Smooth muscle cell (in vitro differentiated cells): ENCODE measurements around the gene ZKSCAN1. TPM values are rescaled to one million over a fixed set of nuclear protein-coding genes. Genes with fewer than 3 reads are reported as not detected.
"Not testable (repeated sequence)": the region's sequence is repeated elsewhere in the genome, so short reads cannot be mapped to it uniquely, and the experiment has no call there.

Experiments
- DNase-seq: peaks from one replicate; lab custom pipeline; 2025; ENCODE audit not compliant: unreplicated experiment; lab: John Stamatoyannopoulos, UW
- H2AFZ ChIP-seq: fragments of 200-600 bp; sonication (generic); 2 replicates; pipeline ENCODE4 v1.6.0; 2016; ENCODE audit warnings: antibody characterized with exemption, low read depth, mild to moderate bottlenecking
- H3F3A ChIP-seq: fragments of 200-600 bp; sonication (generic); 2 replicates; pipeline ENCODE4 v1.6.0; 2017; ENCODE audit warnings: antibody characterized with exemption, low read depth
- H3K27ac ChIP-seq: fragments of 200-600 bp; sonication (generic); 2 replicates; pipeline ENCODE4 v1.5.1; 2016; ENCODE audit warnings: low read depth, mild to moderate bottlenecking
- H3K27me3 ChIP-seq: fragments of 200-600 bp; sonication (generic); 2 replicates; pipeline ENCODE4 v1.6.1; 2016; ENCODE audit warnings: low read depth, mild to moderate bottlenecking
- H3K36me3 ChIP-seq: fragments of 200-600 bp; sonication (generic); 2 replicates; pipeline ENCODE4 v1.5.1; 2016; ENCODE audit warnings: low read depth
- H3K4me1 ChIP-seq: fragments of 200-600 bp; sonication (generic); 2 replicates; pipeline ENCODE4 v1.5.1; 2016; ENCODE audit warnings: low read depth
- H3K4me2 ChIP-seq: fragments of 200-600 bp; sonication (generic); 2 replicates; pipeline ENCODE4 v1.6.0; 2016; ENCODE audit warnings: mild to moderate bottlenecking
- H3K4me3 ChIP-seq: fragments of 200-600 bp; sonication (generic); 2 replicates; pipeline ENCODE4 v1.5.1; 2016; ENCODE audit warnings: mild to moderate bottlenecking
- H3K79me2 ChIP-seq: fragments of 200-600 bp; sonication (generic); 2 replicates; pipeline ENCODE4 v1.6.0; 2016; ENCODE audit warnings: low read depth, mild to moderate bottlenecking
- H3K9ac ChIP-seq: fragments of 200-600 bp; sonication (generic); 2 replicates; pipeline ENCODE4 v1.6.0; 2016; ENCODE audit warnings: low read depth
- H3K9me3 ChIP-seq: fragments of 200-600 bp; sonication (generic); replicated peaks from 2 replicates; pipeline ENCODE4 v1.5.1; 2016; ENCODE audit warnings: low read depth
- H4K20me1 ChIP-seq: fragments of 200-600 bp; sonication (generic); 2 replicates; pipeline ENCODE4 v1.6.0; 2016; ENCODE audit warnings: low read depth
- WGBS: methylation state at CpG from one replicate; pipeline ENCODE4 v1.1.7; 2016; ENCODE audit warnings: low lambda C conversion rate; 5-methylcytosine and 5-hydroxymethylcytosine counted together
- polyA plus RNA-seq: library from polyadenylated mRNA; unstranded; fragments of >200 nt; fragmentation: Nextera tagmentation; extraction: Ambion mirVana; gene quantifications from 2 replicates; pipeline ENCODE4 v1.2.1, GENCODE V29; 2016
- total RNA-seq: library from RNA; depleted of rRNA; stranded (reverse); fragments of >200 nt; gene quantifications from 2 replicates; pipeline ENCODE4 v1.2.3, GENCODE V29; 2014
- TF ChIP-seq, protein P1 (sequence below): fragments of 200-600 bp; sonication (generic); IDR thresholded peaks from 2 replicates; pipeline ENCODE4 v1.5.1; 2017; ENCODE audit warnings: borderline replicate concordance, mild to moderate bottlenecking, antibody characterized with exemption; ENCODE audit not compliant: insufficient read depth, poor library complexity, severe bottlenecking

Gene ZKSCAN1
- 32.2 and 43.9 TPM in 2 replicates for total RNA-seq
- polyA plus RNA-seq, result 25.4 and 26.0 TPM in 2 replicates

DNA sequence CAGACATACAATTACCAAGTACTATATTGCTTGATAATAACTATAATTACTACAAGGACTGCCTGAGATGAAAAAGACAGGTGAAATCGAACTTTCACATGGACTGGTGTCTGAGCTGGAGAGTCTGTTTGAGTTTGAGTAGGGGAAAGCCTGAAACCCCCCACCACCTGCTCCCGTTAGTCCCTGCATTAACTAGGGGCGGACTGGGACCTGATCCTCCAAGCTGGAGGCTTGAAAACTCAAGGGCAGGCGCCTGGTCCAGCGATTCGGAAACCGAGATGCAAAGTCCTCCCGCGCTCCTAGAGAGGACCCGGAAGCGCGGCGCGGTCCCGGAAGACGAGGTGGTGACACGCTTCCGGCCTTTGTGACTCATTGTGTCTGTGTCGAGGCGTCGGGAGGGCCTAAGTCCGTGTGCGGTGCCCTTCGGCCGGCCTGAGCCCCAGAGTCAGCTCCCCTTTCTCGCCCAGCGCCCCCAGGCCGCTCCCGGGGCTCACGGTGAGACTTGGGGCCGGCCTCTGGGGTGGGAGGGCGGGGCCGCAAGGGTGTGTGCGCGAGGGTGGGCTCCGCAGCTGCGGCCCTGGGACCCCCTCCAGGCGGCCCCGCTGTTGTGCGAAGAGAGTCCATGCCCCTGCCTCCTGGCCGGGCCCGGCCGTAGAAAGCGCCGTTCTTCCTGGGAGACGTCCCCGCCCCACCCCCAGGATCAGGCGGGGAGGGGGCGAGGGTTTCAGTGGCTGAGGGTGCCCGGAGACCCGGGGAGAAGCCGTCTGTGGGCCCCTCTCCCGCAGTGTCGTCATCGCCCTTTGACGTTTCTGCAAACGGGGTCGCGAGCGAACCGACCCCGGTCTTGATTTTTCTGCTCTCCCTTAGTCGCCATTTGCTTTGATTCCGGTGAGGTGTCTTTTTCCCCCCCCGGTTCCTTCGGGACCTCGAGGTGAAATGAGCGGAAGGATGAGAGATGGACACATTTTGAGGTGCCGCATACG is at the start of gene ZKSCAN1:
ZKSCAN1 (plus strand) TSS at position 365 of the 983 bp plus-strand sequence. CDS start 7,911 bp downstream, outside the sequence.
- Histone ChIP-seq H3K4me3 (peak within 1 kb of the TSS; percentile 94), H3K27me3 (no peaks in the 10 kb centered on the region), H3F3A (no peaks in the 10 kb centered on the region), H3K4me1 (peaks cover 10% of the 10 kb centered on the region), H3K9me3 (no peaks in the 10 kb centered on the region), H3K9ac (peak within 1 kb of the TSS; percentile 100), H3K36me3 (no peaks in the 10 kb centered on the region), H2AFZ (peak within 1 kb of the TSS; percentile 96), H3K4me2 (peak within 1 kb of the TSS; percentile 97), H4K20me1 (peaks cover 36% of the 10 kb centered on the region), H3K27ac (peak within 1 kb of the TSS; percentile 98), H3K79me2 (peaks cover 52% of the 10 kb centered on the region)
- TF ChIP-seq, protein P1, sequence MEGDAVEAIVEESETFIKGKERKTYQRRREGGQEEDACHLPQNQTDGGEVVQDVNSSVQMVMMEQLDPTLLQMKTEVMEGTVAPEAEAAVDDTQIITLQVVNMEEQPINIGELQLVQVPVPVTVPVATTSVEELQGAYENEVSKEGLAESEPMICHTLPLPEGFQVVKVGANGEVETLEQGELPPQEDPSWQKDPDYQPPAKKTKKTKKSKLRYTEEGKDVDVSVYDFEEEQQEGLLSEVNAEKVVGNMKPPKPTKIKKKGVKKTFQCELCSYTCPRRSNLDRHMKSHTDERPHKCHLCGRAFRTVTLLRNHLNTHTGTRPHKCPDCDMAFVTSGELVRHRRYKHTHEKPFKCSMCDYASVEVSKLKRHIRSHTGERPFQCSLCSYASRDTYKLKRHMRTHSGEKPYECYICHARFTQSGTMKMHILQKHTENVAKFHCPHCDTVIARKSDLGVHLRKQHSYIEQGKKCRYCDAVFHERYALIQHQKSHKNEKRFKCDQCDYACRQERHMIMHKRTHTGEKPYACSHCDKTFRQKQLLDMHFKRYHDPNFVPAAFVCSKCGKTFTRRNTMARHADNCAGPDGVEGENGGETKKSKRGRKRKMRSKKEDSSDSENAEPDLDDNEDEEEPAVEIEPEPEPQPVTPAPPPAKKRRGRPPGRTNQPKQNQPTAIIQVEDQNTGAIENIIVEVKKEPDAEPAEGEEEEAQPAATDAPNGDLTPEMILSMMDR, result no peak
- DNase-seq, result peak; percentile 48
- 3% methylated on average over 58 of the region's 70 CpGs for WGBS

DNA sequence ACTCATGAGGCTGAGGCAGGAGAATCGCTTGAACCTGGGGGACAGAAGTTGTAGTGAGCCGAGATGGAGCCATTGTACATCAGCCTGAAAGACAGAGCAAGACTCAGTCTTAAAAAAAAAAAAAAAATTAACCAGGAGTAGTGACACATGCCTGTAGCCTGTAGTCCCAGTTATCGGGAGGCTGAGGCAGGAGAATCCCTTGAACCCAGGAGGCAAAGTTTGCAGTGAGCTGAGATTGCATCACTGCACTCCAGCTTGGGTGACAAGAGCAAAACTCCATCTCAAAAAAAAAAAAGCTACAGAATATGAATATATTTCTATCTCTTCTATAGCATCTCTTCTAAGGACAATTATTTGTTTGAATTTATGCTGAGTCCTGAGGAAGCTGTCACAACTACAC is 46.1 kb upstream of the ZKSCAN1 start:
- no peak overlapping the region for H3K9ac ChIP-seq
- H3K27me3 ChIP-seq, result peaks cover 4% of the 10 kb centered on the region
- no peaks in the 10 kb centered on the region for H3F3A ChIP-seq
- no peaks in the 10 kb centered on the region for H4K20me1 ChIP-seq
- no peak overlapping the region for H3K4me2 ChIP-seq
- no peak overlapping the region for H3K4me3 ChIP-seq
- no peak for DNase-seq
- no peaks in the 10 kb centered on the region for H3K36me3 ChIP-seq
- H3K9me3 ChIP-seq, result no peaks in the 10 kb centered on the region
- 94% methylated on average over 3 of the region's 3 CpGs for WGBS
- H3K79me2 ChIP-seq, result no peaks in the 10 kb centered on the region
- no peak overlapping the region for H2AFZ ChIP-seq
- H3K4me1 ChIP-seq, result no peaks in the 10 kb centered on the region
- no peak overlapping the region for H3K27ac ChIP-seq
- TF ChIP-seq, protein P1, result no peak

DNA sequence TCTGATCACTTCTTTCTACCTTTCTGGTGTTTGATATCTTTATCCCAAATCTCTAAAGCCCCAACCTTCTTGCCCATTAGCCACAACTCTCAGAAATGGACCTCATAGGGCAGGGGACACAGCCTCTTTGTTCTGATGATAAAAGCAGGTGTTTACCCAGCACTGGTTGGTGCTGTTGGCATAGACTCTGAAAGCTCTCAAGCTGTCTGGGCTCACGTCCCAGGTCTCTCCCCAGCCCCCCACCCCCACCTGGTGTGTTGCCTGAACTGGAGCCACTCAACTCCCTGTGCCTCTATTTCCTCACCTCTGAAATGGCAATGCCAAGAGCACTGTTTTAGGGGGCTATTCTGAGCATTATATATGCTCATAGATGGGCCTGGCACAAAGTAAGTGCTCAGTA is 45.6 kb upstream of the ZKSCAN1 start:
- not testable (repeated sequence) for H3K4me3 ChIP-seq, H3F3A ChIP-seq, H3K36me3 ChIP-seq, H3K27me3 ChIP-seq, H3K79me2 ChIP-seq, DNase-seq, H3K9me3 ChIP-seq, H4K20me1 ChIP-seq, H3K4me1 ChIP-seq, H3K9ac ChIP-seq, H2AFZ ChIP-seq, H3K4me2 ChIP-seq, H3K27ac ChIP-seq
- WGBS, result 56% methylated on average over 1 of the region's 1 CpG

DNA sequence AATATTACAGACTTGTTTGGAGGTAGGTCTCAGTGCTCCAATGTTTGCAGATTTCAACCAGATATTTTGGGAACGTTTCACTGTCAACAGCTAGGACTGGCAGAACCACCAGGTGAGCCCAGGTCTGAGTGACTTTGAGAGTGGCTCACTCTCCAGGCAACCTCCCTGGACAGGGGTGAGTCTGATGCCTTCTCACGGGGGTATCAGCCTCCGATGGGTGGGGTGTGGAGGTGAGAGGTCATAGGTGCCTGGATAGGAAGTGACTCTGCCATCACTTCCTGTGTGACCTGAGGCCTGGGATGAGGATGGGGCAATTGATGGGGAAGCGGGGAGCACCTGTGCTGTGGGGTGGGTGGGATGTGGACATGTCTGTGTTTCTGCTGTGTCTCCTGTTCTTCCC is 44.2 kb upstream of the ZKSCAN1 start:
- no peaks in the 10 kb centered on the region for H3K4me1 ChIP-seq
- H3K36me3 ChIP-seq, result no peaks in the 10 kb centered on the region
- no peak overlapping the region for H3K27ac ChIP-seq
- no peaks in the 10 kb centered on the region for H3K27me3 ChIP-seq
- no peak for DNase-seq
- H3K9me3 ChIP-seq, result no peaks in the 10 kb centered on the region
- no peaks in the 10 kb centered on the region for H4K20me1 ChIP-seq
- WGBS, result 70% methylated on average over 4 of the region's 4 CpGs
- H3K9ac ChIP-seq, result no peak overlapping the region
- H3K4me3 ChIP-seq, result no peak overlapping the region
- H3K79me2 ChIP-seq, result no peaks in the 10 kb centered on the region
- H3F3A ChIP-seq, result no peaks in the 10 kb centered on the region
- TF ChIP-seq, protein P1, result no peak
- no peak overlapping the region for H2AFZ ChIP-seq
- H3K4me2 ChIP-seq, result no peak overlapping the region

DNA sequence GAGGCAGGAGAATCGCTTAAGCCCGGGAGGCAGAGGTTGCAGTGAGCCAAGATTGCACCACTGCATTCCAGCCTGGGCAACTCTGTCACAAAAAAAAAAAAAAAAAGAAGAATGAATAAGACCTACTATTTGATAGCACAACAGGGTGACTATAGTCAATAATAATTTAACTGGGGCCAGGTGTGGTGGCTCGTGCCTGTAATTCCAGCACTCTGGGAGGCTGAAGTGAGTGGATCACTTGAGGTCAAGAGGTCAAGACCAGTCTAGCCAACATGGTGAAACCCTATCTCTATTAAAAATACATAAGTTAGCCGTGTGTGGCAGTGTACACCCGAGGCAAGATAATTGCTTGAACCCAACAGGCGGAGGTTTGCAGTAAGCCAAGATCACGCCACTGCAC is 41.6 kb upstream of the ZKSCAN1 start:
- H3K79me2 ChIP-seq, H3F3A ChIP-seq, H4K20me1 ChIP-seq, H3K27me3 ChIP-seq, H2AFZ ChIP-seq, H3K9me3 ChIP-seq, H3K36me3 ChIP-seq, H3K4me3 ChIP-seq, H3K9ac ChIP-seq, DNase-seq, H3K4me1 ChIP-seq, H3K27ac ChIP-seq, H3K4me2 ChIP-seq: not testable (repeated sequence)
- WGBS, result 94% methylated on average over 7 of the region's 7 CpGs
